NCI-H2107 treated with DMSO at 0.1 percent for 48 hours (cell line): ENCODE data around the gene ACSS3.
"Not testable (repeated sequence)": the region's sequence is repeated elsewhere in the genome, so short reads cannot be mapped to it uniquely, and the experiment has no call there.

Source experiments
- DNase-seq: peaks from one replicate; lab custom pipeline; 2025; ENCODE audit not compliant: unreplicated experiment; lab: John Stamatoyannopoulos, UW

Gene ACSS3

GRCh38 chr12:81166790-81167189 is 88.9 kb downstream of the ACSS3 start:
- no peak for DNase-seq

- DNase-seq = no peak
These were observed 89.8 kb downstream of the ACSS3 start for GRCh38 chr12:81167694-81168093.

GRCh38 chr12:81168445-81168844 is 90.6 kb downstream of the ACSS3 start:
- no peak for DNase-seq

- no peak for DNase-seq
These were observed 92.2 kb downstream of the ACSS3 start for GRCh38 chr12:81170072-81170471.

GRCh38 chr12:81172851-81173250 is 95.0 kb downstream of the ACSS3 start:
- DNase-seq = no peak

GRCh38 chr12:81174664-81175063 is 96.8 kb downstream of the ACSS3 start:
- DNase-seq = no peak

GRCh38 chr12:81176796-81177195 is 98.9 kb downstream of the ACSS3 start:
- no peak for DNase-seq

GRCh38 chr12:81181691-81182090 is 103.8 kb downstream of the ACSS3 start:
- DNase-seq = no peak

GRCh38 chr12:81187686-81188085 is 109.8 kb downstream of the ACSS3 start:
- DNase-seq = no peak

GRCh38 chr12:81196595-81196994 is 118.7 kb downstream of the ACSS3 start:
- no peak for DNase-seq

- not testable (repeated sequence) for DNase-seq
These were observed 122.7 kb downstream of the ACSS3 start for GRCh38 chr12:81200561-81200960.

GRCh38 chr12:81203671-81204204 is 125.9 kb downstream of the ACSS3 start:
- DNase-seq = no peak

- DNase-seq = no peak
These were observed 127.5 kb downstream of the ACSS3 start for GRCh38 chr12:81205416-81205815.

- peak; percentile 23 for DNase-seq
These were observed 128.6 kb downstream of the ACSS3 start for GRCh38 chr12:81206429-81206828.

- no peak for DNase-seq
These were observed 129.3 kb downstream of the ACSS3 start for GRCh38 chr12:81207173-81207572.

GRCh38 chr12:81207664-81208063 is 129.8 kb downstream of the ACSS3 start:
- no peak for DNase-seq

GRCh38 chr12:81208187-81208911 is 130.5 kb downstream of the ACSS3 start:
- no peak for DNase-seq

- DNase-seq = no peak
These were observed 131.1 kb downstream of the ACSS3 start for GRCh38 chr12:81209012-81209411.

- DNase-seq = peak; percentile 35
These were observed 131.9 kb downstream of the ACSS3 start for GRCh38 chr12:81209772-81210225.

GRCh38 chr12:81211306-81211705 is 133.4 kb downstream of the ACSS3 start:
- DNase-seq = no peak

- no peak for DNase-seq
These were observed 135.3 kb downstream of the ACSS3 start for GRCh38 chr12:81212996-81213696.

GRCh38 chr12:81216739-81217138 is 138.9 kb downstream of the ACSS3 start:
- DNase-seq = no peak
